GM18868 (cell line): ENCODE results near the gene BCL7A.
A peak's percentile ranks its signal among the peaks of the same experiment; 100 is the strongest.

ENCODE experiments used
- ATAC-seq: cut with Tn5 transposase; IDR thresholded peaks from one replicate; pipeline ENCODE4 v1.9.1; 2021; ENCODE audit warnings: mild to moderate bottlenecking, moderate library complexity; ENCODE audit not compliant: unreplicated experiment

BCL7A gene

DNA sequence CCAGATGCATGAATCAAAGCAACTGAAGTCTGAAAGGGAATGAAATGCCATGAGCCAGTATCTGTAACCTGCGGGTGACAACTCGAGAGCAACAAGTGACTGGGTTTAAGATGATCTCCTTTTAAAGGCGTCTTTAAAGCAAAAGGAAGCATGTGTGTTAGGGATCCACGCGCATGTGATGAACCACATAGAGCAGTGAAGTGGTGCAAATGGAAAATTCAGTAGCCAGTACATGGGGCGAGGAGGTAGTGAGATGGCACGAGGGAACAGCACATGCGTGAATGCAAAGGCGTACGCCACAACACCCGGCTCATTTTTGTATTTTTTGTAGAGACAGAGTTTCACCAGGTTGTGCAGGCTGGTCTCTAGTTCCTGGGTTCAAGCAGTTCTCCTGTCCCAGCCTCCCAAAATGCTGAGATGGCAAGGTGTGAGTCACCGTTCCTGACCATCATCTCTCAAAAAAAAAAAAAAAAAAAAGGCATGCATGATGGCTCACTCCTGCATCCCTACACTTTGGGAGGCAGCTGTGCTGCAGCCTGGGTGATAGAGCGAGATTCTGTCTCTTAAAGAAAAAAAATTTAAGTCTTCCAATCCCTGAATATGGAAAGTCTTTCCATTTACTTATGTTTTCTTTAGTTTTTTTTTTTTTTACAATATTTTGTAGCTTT is 24.6 kb upstream of the BCL7A start:
- no peak for ATAC-seq

DNA sequence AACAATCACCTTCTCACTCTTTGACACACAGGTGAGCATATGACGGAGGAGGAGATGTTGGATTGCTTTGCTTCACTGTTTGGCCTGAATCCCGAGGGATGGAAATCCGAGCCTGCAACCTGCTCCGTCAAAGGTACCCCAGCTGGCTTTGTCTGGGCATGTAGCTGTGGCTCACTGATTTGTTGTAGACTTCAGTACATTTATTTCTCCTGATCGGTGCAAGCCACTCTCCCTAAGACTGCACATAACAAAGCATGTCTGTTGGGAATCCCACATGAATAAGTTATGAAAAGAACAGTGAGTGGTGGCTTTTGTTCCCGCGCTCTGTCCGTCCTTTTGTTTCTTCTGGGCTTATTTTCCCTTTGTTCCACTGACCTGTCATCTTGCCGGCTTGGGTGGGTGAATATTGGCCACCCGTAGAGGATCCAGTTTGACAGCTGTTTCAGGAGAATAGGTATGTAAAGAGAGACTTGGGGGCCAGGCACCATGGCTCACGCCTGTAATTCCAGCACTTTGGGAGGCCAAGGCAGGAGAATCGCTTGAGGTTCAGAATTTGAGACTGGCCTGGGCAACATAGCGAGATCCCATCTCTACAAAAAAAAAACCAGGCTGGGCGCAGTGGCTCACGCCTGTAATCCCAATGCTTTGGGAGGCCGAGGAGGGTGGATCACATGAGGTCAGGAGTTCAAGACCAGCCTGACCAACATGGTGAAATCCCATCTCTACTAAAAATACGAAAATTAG is 20.0 kb upstream of the BCL7A start:
- no peak for ATAC-seq

DNA sequence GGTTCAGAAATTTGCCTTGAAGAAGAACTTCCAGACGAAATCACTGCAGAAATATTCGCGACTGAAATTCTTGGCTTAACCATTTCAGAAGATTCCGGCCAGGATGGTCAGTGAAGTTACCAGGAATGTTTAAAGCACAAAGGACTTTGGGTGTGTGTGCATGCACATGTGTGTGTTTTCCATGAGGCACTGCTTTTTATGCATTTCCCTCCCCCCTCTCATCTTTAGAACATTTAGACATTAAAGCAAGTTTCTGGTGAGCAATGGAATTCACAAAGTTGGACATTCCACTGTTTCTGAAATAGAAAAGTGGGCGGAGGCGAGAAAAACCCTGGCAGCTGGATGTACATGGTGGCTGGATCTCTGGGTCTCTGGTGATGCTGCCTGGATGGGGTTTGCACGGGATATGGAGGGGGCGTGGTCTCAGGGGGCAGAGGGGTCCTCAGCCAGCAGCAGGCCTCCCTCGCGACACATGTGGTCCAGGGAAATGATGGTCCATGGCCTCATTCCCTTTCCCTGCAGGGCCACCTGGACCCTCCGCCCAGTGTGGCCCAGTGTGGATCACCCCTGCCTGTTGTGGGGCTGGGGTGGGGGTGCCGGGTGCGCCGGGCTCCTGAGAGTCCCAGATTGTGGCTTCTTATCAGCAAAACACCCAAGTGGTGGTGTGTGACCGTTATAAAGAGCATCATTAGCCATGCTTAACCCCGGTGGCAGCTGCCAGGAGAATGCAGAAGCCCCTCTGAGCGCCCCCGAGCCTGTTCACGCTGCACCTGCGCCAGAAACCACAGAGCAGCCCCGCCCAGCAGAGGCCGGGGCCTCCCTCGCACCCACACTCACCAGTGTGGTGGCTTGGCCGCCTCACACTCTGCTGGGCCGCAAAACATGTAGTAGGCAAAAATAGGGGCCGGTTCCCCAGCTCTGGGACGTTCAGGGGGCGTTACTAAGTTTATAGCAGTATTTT is 17.8 kb upstream of the BCL7A start:
- ATAC-seq = peak; percentile 66

DNA sequence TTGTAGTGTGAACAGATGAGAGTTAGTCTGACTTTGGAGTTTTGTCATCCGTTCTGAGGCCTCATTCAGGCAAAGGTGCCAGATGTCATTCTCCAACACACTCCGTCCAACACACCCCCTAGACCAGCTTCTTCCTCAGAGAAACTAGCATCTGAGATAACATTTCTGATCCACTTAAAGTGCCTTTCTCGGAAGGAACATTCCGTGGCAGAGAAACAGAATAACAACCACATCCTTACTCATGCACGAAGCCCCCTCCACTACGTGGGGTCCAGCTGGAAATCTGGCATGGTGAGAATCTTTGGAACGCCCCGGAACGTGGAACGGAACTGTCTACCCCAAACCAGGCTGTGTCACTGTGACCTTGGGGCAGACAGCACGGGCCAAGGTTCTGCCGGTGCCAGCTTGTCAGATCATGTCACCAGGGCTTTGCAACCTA is 17.0 kb upstream of the BCL7A start:
- ATAC-seq = peak; percentile 25

DNA sequence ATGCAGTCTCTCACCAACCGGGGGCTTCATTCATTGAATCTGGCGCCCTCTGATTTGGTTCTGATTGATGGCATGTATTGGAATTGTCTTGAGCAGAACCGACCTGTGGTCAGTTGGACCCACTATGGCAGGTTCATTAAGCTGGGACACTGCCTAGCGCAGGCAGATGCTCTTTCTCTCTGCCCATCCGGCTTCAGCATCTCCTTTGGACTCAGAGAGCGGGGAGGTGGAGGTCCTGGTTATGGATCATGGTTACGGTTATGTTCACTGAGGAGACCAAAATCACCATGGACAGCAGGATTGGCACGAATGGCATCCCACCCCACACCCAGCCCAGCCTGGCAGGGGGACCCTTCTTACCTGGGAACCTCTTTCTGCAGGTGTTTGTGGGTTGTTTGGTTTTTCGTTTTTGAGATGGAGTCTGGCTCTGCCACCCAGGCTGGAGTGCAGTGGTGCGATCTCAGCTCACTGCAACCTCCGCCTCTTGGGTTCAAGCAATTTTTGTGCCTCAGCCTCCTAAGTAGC is 16.4 kb upstream of the BCL7A start:
- ATAC-seq = no peak

DNA sequence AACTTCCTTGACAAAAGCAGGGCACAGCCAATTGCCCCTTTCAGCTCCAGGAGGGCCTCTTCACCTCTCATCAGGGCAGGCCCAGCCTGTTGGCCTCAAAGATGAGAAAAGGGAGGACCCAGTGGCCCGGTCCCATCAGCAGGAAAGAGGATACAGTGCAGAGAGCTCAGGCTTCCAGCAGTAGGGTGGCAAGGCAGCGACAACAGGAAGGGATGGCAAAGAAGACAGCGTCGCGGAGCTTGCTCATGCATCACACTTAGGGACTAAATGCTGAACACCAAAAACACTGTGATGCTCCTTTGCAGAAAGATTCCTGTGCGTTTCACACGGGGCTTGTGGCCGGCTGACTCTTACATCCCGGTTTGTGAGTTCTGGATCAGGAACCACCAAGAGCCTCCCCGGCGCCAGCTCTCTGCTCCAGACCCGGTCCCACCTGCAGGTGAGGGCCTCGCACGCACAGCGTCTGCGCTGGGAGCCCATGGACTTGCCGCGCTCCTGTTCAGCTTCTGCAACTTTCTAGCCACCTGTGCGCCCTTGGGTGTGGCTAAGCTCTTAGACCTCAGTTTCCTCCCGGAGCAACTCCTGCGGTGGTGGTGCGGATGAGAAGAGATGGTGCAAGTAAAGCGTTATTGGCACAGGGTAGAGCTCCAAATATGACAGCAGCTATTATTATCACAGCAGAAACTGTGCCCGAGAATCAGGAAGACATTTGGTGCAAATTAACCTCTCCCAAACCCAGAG is 15.3 kb upstream of the BCL7A start:
- no peak for ATAC-seq

DNA sequence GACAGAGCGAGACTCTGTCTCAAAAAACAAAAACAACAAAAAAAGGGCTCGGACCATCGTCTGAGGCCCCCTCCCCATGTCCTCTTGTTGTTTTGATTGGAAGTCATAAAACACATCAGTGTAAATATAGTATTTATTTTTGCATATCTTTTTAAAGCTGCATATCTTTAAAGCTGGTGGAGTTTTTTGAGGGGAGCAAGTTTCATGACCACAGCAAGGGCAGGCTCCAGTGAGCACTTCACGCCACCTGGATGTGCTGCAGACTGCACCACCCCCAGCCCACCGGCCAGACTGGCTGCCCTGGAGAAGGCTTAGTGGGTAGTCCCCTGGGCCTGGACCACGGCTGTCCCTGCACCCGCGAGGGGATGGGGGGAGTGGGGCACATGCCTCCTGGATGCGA is 11.9 kb upstream of the BCL7A start:
- ATAC-seq = no peak

DNA sequence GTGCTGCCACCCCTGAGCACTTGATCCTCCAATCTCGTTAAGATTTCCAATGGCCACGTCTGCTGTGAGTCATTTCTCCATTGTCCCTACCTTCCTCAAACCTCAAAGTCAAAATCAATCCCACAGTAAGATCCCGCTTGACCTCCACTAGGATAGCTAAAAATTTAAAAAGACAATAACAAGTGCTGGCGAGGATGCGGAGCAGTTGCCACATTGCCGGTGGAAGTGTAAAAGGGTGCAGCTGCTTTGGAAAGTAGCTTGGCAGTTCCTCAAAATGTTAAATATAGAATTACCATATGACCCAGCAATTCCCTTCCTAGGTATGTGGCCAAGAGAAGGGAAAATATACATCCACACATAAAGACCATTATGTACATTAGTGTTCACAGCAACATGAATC is 9.5 kb upstream of the BCL7A start:
- no peak for ATAC-seq

DNA sequence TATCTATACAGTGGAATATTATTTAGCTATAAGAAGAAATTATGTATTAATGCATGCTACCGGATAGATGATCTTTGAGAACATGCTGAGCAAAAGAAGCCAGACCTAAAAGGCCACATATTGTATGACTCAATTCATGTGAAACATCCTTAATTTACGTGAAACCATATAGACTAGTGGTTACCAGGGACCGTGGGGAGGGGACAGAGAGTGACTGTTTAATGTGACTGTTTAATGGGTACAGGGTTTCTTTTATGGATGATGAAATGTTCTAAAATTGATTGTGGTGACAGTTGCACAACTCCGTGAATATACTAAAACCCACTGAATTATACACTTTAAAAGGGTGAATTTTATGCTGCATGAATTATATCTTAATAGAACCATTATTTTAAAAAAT is 8.5 kb upstream of the BCL7A start:
- no peak for ATAC-seq

DNA sequence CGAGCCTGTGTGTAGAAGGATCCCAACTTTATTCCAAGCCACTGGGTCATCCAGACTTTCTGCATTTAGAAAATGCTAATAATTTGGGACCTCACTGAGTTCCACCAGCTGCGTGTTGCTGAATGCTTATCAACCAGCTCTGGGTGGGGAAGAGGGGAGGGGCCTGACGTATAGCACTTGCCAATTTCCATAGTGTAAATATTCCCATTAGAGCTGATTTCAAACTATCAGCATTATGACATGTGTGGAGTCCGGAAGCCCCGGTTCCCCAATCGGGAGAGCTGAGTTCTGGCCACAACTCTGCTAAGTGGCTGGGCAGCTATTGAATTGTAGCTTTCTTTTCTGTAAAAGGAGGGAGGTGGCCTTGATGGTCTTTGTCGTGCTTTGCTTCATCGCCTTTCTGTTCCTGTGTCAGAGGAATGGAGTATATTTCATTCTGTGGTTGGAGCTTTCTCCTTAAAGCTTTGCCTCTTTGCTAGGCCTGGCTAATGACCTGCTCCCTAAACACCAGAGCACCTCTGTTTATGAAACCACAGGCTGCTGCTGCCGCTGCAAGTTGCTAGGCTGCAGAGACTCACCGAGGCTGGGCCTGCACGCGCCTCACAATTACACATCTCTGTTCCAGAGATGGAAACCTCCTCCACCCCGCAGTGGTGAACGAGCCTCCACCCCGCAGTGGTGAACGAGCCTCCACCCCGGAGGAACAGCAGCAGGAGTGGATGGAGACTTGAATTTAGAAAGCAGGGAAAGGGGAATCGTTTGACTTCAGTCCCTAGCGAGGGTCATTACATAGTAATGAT is 7.7 kb upstream of the BCL7A start:
- no peak for ATAC-seq

DNA sequence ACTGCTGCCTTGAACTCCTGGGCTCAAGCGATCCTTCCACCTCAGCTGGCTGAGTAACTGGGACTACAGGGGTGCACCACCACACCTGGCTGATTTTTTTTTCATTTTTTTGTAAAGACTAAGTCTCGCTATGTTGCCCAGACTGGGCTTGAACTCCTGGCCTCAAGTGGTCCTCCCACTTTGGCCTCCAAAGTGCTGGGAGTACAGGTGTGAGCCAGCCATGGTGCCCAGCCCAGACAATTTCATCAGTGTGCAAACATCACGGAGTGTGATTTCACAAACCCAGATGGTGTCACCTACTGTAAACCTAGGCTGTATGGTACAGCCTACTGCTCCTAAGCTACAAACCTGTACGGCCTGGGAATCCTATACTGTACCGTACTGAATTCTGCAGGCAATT is 6.9 kb upstream of the BCL7A start:
- ATAC-seq = no peak

DNA sequence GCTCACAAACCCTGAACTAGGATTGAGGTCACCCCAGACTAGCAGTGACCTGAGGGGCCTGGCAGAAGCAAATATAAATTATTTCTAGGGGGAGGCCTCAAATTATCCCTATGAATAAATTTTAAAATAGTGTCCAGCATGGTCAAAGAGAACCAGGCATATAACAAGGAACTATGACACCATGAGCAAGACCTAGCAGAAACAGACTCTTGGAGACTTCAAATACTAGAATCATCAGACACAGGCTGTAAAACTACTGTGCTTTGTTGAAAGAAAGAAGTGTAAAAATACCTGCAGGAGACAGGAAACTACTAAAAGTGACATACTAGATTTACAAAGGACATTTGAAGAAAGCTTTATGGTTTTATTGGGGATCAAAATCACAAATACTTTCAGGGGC is 3.2 kb upstream of the BCL7A start:
- no peak for ATAC-seq

DNA sequence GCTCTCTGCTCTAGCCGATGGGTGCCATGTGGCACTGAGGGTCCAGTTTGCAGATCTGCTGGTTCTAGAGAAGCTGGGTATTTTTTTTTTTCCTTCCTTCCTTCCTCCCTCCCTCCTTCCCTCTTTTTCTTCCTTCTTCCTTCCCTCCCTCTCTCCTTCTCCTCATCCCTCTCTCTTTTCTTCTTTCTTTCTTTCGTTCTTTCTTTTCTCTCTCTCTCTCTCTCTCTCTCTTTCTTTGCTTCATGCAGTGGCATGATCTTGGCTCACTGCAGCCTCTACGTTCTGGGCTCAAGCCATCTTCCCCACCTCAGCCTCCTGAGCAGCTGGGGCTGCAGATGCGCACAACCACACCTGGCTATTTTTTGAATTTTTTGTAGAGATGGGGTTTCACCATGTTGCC is 2.7 kb upstream of the BCL7A start:
- ATAC-seq = no peak

DNA sequence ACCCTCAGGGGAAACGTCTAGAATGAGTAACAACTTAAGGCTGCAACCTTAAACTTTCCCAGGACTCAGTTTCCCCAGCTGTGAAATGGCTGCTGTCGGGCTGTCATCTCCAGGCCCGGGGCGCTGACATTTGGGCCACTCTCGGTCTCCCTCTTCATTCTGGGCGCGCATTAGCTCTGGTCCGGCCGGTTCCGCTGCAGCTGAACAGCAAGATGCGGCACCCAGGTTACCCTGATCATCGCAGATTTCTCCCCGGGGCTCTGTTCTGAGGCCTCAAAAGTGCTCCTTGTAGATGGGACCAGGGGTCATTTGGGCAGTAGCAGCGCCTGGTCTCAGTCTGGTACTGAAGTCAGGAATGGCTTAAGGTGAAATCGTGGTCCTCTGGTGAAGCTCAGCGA is 890 bp upstream of the BCL7A start:
- no peak for ATAC-seq

DNA sequence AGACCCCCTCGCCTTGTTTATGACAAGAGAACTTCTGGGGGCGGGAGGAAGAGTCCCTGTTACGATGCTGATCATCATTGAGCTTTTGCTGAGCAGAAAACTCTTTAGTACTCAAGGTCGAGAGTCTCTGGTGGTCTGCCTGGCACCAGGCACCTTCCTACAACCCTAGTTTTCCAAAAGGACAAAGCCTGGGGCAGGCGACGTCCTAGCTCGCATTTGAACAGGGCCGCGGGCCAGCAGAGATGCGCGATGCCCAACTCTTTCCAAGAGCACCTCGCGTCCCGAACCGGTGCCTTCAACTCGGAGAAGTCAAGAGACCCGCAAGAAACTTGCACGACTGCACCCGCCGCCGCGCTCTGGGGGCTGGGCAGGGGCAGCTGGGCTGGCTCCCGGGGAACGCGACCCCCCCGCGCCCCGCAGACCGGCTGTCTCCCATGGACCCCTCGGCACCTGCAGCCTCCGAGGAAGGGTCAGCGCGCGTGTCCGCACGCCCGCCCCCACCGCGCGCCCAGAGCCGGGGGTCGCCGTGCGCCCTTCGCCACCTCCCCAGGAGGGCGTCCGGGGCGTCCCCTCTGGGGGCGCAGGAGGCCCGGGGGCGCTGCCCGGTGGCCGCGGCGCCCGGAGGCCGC is 377 bp upstream of the BCL7A start:
- ATAC-seq = no peak

DNA sequence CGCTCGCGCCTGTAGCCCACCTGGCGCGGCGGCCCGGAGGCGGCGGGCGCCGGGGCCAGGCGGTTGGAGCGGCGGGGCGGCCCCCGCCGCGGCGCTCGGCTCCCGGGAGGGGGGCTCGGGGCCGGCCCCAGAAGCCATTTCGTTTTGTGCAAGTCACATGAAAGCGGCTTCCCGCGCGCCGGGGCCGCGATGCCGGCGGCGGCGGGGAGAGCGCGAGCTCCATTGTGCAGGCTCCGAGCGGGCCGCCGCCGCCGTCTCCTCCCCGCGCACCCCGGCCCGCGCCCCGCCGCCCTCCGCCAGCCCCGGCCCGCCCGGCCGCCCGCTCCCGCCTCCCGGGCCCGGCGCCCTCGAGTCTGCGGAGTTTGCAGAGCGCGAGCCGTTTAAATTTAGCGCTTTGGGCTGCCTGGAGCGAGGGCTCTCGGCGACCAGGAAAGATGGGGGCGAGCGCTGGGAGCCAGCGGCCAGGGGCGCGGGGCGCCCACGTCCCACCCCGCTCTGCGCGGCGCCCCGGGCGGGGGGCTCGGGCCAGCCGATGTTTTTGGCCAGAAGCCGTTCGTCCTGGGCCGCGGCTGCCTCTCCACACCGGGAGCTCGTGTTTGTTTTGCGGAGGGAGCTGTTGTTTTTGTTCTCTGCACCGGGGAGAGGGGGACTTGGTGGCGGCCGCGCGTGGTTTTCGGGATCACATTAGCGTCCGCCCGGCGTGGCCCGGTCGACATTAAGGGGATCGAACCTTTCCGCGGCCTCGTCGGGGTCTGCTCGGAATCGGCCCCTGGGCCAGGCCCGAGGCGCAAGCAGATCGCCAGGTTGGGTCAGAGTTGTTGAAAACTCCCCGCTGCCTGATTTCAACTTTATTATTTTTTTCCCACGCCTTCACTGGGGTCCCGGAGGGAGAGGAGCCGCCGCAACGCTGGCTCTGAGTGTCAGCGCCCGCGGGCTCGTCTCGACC is 982 bp downstream of the BCL7A start:
- ATAC-seq = no peak

DNA sequence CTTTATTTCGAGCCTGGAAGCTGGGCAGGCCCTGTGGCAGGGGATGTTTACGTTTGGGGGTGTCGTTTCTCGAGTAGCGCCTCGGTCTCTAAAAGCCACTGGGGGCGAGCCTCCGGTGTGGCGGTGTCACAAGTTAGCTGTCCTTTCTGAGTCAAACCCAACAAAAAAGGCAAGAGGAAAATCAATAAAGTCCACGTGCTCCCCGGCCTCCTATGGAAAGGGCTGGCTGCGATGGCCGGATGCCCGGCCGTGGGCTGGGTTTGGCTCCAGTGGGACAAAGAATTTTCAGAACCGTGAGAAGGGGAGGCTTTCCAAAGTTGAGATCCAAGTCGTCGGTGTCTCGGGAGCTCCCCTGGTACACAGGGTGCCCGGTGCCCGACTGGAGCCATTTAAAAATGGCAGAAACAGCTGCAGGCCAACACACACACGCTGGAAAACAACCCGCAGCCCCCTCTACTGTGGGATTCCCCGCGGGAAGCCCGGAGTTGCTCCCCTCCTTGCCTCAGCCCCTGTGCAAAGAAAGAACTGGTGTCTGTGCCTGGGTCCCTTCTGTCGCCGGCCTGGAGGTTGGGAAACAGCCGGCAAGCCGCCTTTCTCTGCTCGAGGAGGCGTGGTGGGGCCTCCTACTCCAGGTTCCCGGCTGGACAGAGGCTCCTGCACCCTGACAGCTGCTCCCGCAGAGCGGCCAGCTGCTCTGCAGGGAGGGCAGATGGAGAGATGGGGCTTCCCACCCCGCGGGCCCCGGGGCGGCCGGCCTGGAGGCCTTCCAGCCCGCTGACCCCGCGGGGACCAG is 1.9 kb downstream of the BCL7A start:
- ATAC-seq = no peak
